ENCODE data around the gene ABCG2. TPM values are rescaled to one million over a fixed set of nuclear protein-coding genes. Genes with fewer than 3 reads are reported as not detected.

Gene ABCG2
- polyA plus RNA-seq, 1 experiment: 0.45 TPM

- ChIA-PET CTCF (interaction anchor here (1.0 to 1.1 kb wide), 2 partner anchors 17 to 26 kb away, joined by 3 read pairs; no protein-coding TSS in a partner anchor), POLR2A (no interaction called here)
- Histone ChIP-seq H3K27me3 (ENCODE audit: control insufficient read depth, insufficient read depth, low read length) (no peaks in the 10 kb centered on the region), H3K36me3 (ENCODE audit: control insufficient read depth, insufficient read depth, low read length) (no peaks in the 10 kb centered on the region), H3K4me3 (ENCODE audit: low read depth, low read length) (no peak overlapping the region)
- TF ChIP-seq CTCF (IDR thresholded peaks at IDR 0.05; ENCODE audit: insufficient read depth, low read depth, low read length): no peak
- DNase-seq (ENCODE audit: low read depth): no peak
Observed at GRCh38 chr4:88136249-88136648, 22.2 kb downstream of the ABCG2 start.

- H3K4me3 ChIP-seq (ENCODE audit: low read depth, low read length): no peak overlapping the region
- POLR2A ChIA-PET: no interaction called here
- CTCF ChIA-PET: interaction anchor here (1.1 kb wide), 1 partner anchor 16 kb away, joined by 3 read pairs; no protein-coding TSS in a partner anchor
Observed at GRCh38 chr4:88135356-88135663, 23.1 kb downstream of the ABCG2 start.

GRCh38 chr4:88134536-88135355 lies 23.7 kb downstream of the ABCG2 start:
- Histone ChIP-seq H3K27me3 (ENCODE audit: control insufficient read depth, insufficient read depth, low read length) (no peaks in the 10 kb centered on the region), H3K36me3 (ENCODE audit: control insufficient read depth, insufficient read depth, low read length) (no peaks in the 10 kb centered on the region), H3K4me3 (ENCODE audit: low read depth, low read length) (no peak overlapping the region)
- DNase-seq (ENCODE audit: low read depth): no peak
- ChIA-PET CTCF (interaction anchor here (0.6 to 1.2 kb wide), 3 partner anchors 11 to 52 kb away, joined by 3 to 5 read pairs (median 4); no protein-coding TSS in a partner anchor), POLR2A (no interaction called here)
- TF ChIP-seq CTCF (IDR thresholded peaks at IDR 0.05; ENCODE audit: insufficient read depth, low read depth, low read length): no peak

More at GRCh38 chr4:88135356-88135663, 23.1 kb downstream of the ABCG2 start:
- H3K36me3 ChIP-seq (ENCODE audit: control insufficient read depth, insufficient read depth, low read length): no peaks in the 10 kb centered on the region
- DNase-seq (ENCODE audit: low read depth): no peak
- no peak for TF ChIP-seq CTCF (IDR thresholded peaks at IDR 0.05; ENCODE audit: insufficient read depth, low read depth, low read length)
- no peaks in the 10 kb centered on the region for H3K27me3 ChIP-seq (ENCODE audit: control insufficient read depth, insufficient read depth, low read length)

- ChIA-PET POLR2A (no interaction called here), CTCF (interaction anchor here (0.6 to 1.2 kb wide), 3 partner anchors 10 to 52 kb away, joined by 3 to 5 read pairs (median 4); no protein-coding TSS in a partner anchor)
- Histone ChIP-seq H3K36me3 (ENCODE audit: control insufficient read depth, insufficient read depth, low read length) (no peaks in the 10 kb centered on the region), H3K27me3 (ENCODE audit: control insufficient read depth, insufficient read depth, low read length) (no peaks in the 10 kb centered on the region), H3K4me3 (ENCODE audit: low read depth, low read length) (no peak overlapping the region)
- TF ChIP-seq CTCF (IDR thresholded peaks at IDR 0.05; ENCODE audit: insufficient read depth, low read depth, low read length): no peak
- no peak for DNase-seq (ENCODE audit: low read depth)
Observed at GRCh38 chr4:88134111-88134510, 24.3 kb downstream of the ABCG2 start.

- no peaks in the 10 kb centered on the region for H3K36me3 ChIP-seq (ENCODE audit: control insufficient read depth, insufficient read depth, low read length)
- CTCF ChIA-PET: interaction anchor here (1.0 kb wide), 1 partner anchor 9 kb away, joined by 3 read pairs; no protein-coding TSS in a partner anchor
- H3K4me3 ChIP-seq (ENCODE audit: low read depth, low read length): no peak overlapping the region
- TF ChIP-seq CTCF (IDR thresholded peaks at IDR 0.05; ENCODE audit: insufficient read depth, low read depth, low read length): no peak
- DNase-seq (ENCODE audit: low read depth): no peak
- no peaks in the 10 kb centered on the region for H3K27me3 ChIP-seq (ENCODE audit: control insufficient read depth, insufficient read depth, low read length)
- POLR2A ChIA-PET: no interaction called here
Observed at GRCh38 chr4:88130544-88131305, 27.7 kb downstream of the ABCG2 start.

Data from BJ (cell line).